LoVo (cell line): ENCODE data around the gene KLK10.

Experiments
- DNase-seq: peaks from one replicate; pipeline ENCODE4 v3.0.0-alpha.2; 2016; ENCODE audit warnings: low spot score

The KLK10 gene

GRCh38 chr19:51025809-51026553, 6.5 kb upstream of the KLK10 start:
- DNase-seq: no peak

GRCh38 chr19:51025401-51025800, 5.9 kb upstream of the KLK10 start:
- DNase-seq: no peak

DNA sequence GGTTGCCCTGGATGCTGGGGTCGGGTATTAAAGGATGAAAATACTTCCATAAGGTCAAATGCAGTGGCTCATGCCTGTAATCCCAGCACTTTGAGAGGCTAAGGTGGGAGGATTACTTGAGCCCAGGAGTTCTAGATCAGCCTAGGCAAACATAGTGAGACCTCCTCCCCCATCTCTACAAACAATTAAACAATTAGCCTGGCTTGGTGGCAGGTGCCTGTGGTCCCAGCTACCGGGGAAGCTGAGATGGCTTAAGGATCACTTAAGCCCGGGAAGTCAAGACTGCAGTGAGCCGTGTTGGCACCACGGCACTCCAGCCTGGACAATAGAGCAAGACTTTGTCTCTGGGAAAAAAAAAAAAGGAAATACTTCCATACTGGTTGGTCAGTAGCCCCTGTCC, 5.4 kb upstream of the KLK10 start:
- no peak for DNase-seq

GRCh38 chr19:51023946-51024345, 4.4 kb upstream of the KLK10 start:
- DNase-seq: no peak

- no peak for DNase-seq
Measured at GRCh38 chr19:51022526-51022925, 3.0 kb upstream of the KLK10 start.

DNA sequence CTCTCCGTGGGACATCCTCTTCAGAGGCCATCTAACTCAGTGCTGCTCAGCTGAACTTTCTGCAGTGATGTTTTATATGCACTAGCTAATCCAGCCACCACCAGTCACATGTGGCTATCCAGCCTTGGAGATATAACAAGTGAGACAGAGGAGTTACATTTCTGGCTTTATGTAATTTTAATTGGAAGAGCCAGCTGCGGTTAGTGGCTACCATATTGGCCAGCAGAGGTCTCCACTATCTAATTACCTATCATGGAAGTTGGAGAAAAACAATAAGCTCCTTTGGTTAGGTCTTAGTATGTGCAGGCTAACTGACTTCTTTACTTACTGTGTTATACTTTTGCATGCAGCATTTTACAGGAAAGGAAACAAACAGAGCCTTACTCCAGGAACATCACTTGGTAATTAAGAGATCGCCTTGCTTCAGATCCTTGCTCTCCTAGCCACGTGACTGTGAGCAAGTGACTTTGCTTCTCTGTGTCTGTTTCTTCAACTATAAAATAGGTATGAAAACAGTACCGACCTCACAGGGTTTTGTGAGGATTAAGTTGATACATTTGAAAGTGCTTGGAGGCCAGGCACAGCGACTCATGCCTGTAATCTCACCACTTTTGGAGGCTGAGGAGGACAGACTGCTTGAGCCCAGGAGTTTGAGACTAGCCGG, 1.6 kb upstream of the KLK10 start:
- peak; percentile 61 for DNase-seq

DNA sequence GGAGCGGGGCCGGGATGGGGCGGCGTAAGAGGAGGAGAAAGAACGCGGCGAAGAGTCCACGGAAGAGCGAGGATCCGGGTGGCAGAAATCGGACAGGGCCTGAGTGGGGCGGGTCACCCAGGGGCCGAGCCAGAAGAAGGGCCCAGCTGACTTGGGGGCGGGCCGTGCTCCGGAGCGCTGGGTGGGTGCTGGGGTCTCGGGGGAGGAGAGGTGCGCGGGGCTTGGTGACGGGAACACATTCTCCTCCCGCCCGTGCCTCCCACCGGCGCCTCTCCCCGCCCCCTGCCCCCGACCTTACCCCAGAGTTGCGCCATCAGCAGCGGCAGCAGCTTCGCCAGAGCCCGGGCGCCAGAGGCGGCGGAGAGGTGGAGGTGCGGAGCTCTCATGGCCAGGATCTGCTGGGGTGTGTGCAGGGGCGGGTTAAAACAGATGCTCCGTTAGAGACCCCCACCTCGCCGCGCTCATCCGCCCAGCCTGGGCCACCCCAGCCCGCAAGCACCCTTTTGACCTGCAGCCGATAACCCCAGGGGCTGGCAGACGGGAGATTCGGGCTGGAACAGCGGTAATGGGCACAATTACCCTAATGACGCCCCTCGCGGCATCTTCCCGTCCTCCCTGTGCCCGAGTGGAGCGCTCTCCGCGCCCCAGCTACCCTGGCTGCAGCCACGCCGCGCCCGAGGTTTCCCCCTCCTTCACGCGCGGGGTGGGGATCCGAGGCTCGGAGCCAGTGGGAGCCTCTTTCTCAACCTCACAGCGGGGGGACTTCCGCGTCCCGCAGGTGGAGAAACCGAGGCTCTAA, 565 bp downstream of the KLK10 start:
- peak; percentile 25 for DNase-seq

- peak; percentile 78 for DNase-seq
Measured at GRCh38 chr19:51016798-51017683, 2.5 kb downstream of the KLK10 start.

GRCh38 chr19:51015691-51016267, 3.7 kb downstream of the KLK10 start:
- DNase-seq: no peak

DNA sequence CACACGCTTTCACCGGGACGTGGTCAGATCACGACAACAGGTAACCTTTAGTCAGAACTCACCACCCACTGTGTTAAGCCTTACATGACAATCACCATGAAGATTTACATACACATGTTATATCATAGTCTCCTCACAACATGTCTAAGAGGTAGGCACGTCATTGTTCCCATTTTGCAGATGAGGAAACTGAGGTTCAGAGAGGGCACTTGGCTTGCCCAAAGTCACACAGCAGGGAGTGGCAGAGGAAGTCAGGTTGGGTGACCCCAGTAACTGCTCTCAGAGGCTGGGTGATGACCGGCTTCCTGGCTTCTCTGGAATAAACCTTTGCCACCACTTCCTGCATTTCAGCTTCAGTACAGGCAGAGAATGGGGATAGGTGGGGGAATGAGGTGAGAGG, 5.3 kb downstream of the KLK10 start:
- DNase-seq: no peak

DNA sequence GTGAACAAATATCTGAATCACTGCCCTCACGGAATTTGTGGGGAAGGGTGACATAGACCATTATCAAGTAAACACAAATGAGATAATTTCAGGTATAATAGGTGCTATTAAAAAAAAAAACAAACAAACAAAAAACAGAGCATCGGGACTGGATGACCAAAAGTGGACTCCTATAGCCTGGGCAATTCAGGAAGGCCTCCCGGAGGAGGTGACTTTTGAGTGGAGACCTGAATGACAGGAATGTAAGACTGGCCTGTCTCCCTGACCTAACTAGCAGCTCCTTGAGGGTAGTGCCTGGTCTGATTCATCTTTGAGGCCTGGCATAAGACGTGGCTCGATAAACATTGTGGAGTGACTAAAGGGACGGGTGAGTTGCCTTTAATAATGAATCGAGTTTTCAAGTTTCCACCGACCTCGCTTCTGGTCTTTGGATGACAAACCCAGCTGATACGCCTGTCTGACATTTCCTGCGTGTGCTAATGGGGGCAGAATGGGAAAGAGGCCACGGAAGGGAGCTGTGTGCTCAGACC, 6.8 kb downstream of the KLK10 start:
- DNase-seq: no peak

GRCh38 chr19:51010066-51010795, 9.3 kb downstream of the KLK10 start:
- no peak for DNase-seq

DNA sequence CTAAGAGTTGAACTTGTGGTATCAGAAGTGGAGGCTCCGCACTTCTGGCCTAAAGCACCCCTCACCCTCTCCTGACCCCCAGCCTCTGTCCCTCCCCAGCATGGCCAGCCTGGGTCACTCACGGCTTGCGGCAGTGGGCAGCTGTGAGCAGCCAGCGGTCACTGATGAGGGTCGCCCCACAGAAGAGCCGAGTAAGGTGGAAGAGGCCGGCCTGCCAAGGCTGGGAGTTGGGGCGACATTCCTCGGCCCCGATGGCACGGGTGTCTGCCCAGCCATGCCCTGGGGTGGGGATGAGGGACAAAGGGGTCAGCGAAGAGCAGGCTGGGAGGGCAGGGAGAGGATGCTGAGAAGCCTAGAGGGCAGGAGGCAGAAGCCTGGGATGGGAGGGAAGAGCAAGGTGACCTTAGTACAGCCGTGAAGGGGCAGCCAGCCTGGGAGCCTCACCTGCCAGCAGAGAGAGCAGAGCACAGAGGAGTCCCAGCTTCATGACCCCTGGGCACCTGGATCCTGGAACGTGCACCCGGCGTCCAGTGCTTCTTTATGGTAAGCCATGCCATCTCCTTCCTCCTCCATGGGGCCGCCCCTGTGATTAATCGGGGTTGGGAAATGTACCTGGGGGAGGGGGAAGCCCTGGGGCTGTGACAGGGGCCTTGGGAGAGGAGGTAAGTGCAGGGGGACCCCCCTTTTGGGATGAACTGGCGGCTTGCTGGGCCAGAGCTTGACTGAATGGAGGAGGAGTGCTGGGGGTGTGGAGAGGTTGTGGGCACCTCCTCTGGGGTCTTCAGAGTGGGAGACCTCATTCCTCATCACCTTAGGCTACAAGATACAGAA, 10.2 kb downstream of the KLK10 start:
- no peak for DNase-seq

GRCh38 chr19:51007488-51007887, 12.0 kb downstream of the KLK10 start:
- no peak for DNase-seq

DNA sequence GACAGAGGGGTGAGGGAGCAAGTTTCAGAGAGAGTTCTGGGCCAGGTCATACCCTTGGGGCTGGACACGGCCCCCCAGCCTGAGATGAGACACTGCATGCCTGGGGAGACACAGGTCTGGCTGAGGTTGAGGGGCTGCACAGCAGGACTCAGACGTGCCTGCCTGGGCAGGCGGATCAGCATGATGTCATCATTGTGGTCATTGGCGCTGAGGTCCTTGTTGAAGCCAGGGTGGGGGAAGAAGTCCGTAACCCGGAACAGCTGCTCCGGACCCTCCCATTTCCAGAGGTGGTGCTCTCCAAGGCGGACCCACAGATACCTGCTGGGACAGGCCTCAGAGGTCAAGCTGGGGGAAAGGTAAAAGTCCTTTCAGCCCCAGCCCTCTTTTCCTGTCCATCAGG, 13.1 kb downstream of the KLK10 start:
- DNase-seq: no peak

- DNase-seq: no peak
Measured at GRCh38 chr19:51005248-51005647, 14.3 kb downstream of the KLK10 start.

DNA sequence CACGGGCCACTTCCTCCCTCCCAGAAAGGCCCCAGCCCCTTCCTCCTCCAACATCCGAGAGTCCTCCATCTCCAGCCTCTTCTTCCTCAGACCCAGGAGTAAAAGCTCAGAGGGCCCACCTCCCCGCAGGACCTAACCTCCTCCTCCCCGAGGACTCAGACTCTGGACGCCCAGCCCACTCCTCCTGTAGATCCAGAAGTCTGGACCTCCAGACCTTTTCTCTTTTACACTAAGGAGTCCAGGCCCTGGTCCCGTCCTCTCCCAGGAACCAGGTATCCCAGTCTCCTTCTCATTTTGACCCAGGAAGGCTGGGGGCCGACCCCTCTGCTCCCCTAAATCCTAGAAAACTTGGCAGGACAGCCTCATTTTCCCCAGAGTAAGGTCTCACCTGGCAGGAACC, 16.2 kb downstream of the KLK10 start:
- DNase-seq: no peak

DNA sequence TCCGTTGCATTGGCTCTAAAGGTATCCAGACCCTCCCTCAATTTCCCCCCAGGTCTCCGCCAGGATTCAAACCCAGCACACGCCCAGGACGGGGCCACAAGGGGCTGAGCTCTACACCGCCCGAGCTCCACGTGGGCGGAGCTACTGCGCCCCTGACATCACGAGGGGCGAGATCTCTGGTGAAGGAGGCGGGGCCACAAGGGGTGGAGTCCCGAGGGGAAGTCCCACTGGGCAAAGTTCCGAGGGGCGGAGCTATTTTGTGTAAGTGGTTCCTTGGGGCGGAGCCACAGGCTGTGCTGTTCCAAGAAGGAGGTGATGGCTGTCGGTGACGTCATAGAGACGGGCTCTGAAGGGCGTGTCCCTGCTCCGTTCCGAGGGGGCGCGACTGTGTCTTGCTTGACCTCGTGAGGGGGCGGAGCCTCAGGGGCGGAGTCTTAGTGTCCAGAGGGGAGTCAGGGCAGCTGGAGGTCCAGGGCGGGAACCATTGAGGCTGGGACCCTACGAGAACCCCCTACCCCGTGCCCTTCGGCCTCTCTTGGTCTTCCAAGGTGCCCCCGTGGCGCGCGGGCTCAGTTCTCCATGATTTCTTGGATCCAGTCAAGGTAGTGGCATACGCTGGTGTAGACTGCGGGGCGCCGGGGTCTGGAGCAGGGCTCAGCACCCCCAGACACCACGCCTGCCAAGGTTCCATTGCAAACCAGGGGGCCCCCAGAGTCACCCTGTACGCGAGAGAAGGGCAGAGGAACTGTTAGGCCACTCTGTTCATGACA, 16.8 kb downstream of the KLK10 start:
- peak; percentile 60 for DNase-seq

DNA sequence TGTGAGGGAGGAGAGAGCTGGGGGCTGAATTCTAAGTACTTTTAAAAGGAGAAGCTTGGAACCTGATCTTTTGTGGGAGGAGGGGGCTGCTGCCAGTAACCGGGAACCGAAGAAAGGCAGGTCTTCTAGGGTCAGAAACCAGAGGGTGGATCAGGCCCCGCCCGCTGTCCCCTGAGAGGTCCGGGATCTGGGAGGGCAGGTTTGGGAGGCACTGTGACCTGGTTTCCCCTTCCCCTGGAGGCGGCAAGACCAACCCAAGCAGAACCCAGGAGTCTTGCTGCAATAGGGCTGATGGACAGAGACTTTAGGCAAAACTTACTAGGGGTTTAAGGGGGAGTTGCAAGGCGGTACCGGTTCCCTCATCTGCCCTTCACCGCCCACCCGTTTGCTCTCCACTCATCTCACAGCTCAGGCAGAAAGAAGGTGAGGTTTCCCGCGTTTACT, 17.4 kb downstream of the KLK10 start:
- DNase-seq: no peak
